ENCODE results near the gene NTM.

Gene NTM

GRCh38 chr11:131592734-131593133 is 222.3 kb downstream of the NTM start:
- Histone ChIP-seq H3K4me3 (ENCODE audit: low read length) (no peak overlapping the region), H3K4me1 (ENCODE audit: control insufficient read depth, low read length) (no peaks in the 10 kb centered on the region), H3K36me3 (ENCODE audit: control insufficient read depth, low read length) (no peaks in the 10 kb centered on the region), H3K9me3 (ENCODE audit: control insufficient read depth, insufficient read depth, low read length) (no peaks in the 10 kb centered on the region), H3K9me2 (replicated peaks; ENCODE audit: control insufficient read depth, low read length) (no peaks in the 10 kb centered on the region), H3K27me3 (ENCODE audit: control insufficient read depth, low read length) (0 out of 2 replicates have a peak, but pooled peaks cover 3% of the 10 kb centered on the region), H3K27ac (ENCODE audit: low read depth, low read length) (no peak overlapping the region), H3K79me2 (ENCODE audit: control insufficient read depth, low read length) (no peaks in the 10 kb centered on the region), H3F3A (ENCODE audit: control insufficient read depth, insufficient read depth) (no peaks in the 10 kb centered on the region), H4K20me1 (ENCODE audit: control insufficient read depth, insufficient read depth, low read depth, low read length) (no peaks in the 10 kb centered on the region), H3K4me2 (ENCODE audit: low read length) (no peak overlapping the region)
- TF ChIP-seq EZH2phosphoT487 (IDR thresholded peaks at IDR 0.05; ENCODE audit: borderline replicate concordance, low read length) (no peak), CTCF (IDR thresholded peaks at IDR 0.05; ENCODE audit: low read depth, low read length, poor library complexity, severe bottlenecking) (no peak)

GRCh38 chr11:131593301-131593700 is 222.9 kb downstream of the NTM start:
- Histone ChIP-seq H3K4me3 (ENCODE audit: low read length) (no peak overlapping the region), H3K27me3 (ENCODE audit: control insufficient read depth, low read length) (0 out of 2 replicates have a peak, but pooled peaks cover 3% of the 10 kb centered on the region), H3K36me3 (ENCODE audit: control insufficient read depth, low read length) (no peaks in the 10 kb centered on the region), H3K4me1 (ENCODE audit: control insufficient read depth, low read length) (no peaks in the 10 kb centered on the region), H3K9me2 (replicated peaks; ENCODE audit: control insufficient read depth, low read length) (no peaks in the 10 kb centered on the region), H4K20me1 (ENCODE audit: control insufficient read depth, insufficient read depth, low read depth, low read length) (no peaks in the 10 kb centered on the region), H3F3A (ENCODE audit: control insufficient read depth, insufficient read depth) (no peaks in the 10 kb centered on the region), H3K79me2 (ENCODE audit: control insufficient read depth, low read length) (no peaks in the 10 kb centered on the region), H3K4me2 (ENCODE audit: low read length) (no peak overlapping the region), H3K27ac (ENCODE audit: low read depth, low read length) (no peak overlapping the region), H3K9me3 (ENCODE audit: control insufficient read depth, insufficient read depth, low read length) (no peaks in the 10 kb centered on the region)
- TF ChIP-seq CTCF (IDR thresholded peaks at IDR 0.05; ENCODE audit: low read depth, low read length, poor library complexity, severe bottlenecking), result no peak
- TF ChIP-seq EZH2phosphoT487 (IDR thresholded peaks at IDR 0.05; ENCODE audit: borderline replicate concordance, low read length), result no peak

- Histone ChIP-seq H3K79me2 (ENCODE audit: control insufficient read depth, low read length) (no peaks in the 10 kb centered on the region), H3K27me3 (ENCODE audit: control insufficient read depth, low read length) (0 out of 2 replicates have a peak, but pooled peaks cover 3% of the 10 kb centered on the region), H4K20me1 (ENCODE audit: control insufficient read depth, insufficient read depth, low read depth, low read length) (no peaks in the 10 kb centered on the region), H3K36me3 (ENCODE audit: control insufficient read depth, low read length) (no peaks in the 10 kb centered on the region), H3K9me3 (ENCODE audit: control insufficient read depth, insufficient read depth, low read length) (no peaks in the 10 kb centered on the region), H3K4me2 (ENCODE audit: low read length) (no peak overlapping the region), H3F3A (ENCODE audit: control insufficient read depth, insufficient read depth) (no peaks in the 10 kb centered on the region), H3K27ac (ENCODE audit: low read depth, low read length) (no peak overlapping the region), H3K4me3 (ENCODE audit: low read length) (no peak overlapping the region), H3K4me1 (ENCODE audit: control insufficient read depth, low read length) (no peaks in the 10 kb centered on the region), H3K9me2 (replicated peaks; ENCODE audit: control insufficient read depth, low read length) (no peaks in the 10 kb centered on the region)
- TF ChIP-seq CTCF (IDR thresholded peaks at IDR 0.05; ENCODE audit: low read depth, low read length, poor library complexity, severe bottlenecking) (no peak), EZH2phosphoT487 (IDR thresholded peaks at IDR 0.05; ENCODE audit: borderline replicate concordance, low read length) (no peak)
Observed at GRCh38 chr11:131595797-131596196, 225.4 kb downstream of the NTM start.
